ENCODE measurements around the gene BORA.
A peak's percentile ranks its signal among the peaks of the same experiment; 100 is the strongest.
"Not testable (repeated sequence)": the region's sequence is repeated elsewhere in the genome, so short reads cannot be mapped to it uniquely, and the experiment has no call there.

BORA gene

DNA sequence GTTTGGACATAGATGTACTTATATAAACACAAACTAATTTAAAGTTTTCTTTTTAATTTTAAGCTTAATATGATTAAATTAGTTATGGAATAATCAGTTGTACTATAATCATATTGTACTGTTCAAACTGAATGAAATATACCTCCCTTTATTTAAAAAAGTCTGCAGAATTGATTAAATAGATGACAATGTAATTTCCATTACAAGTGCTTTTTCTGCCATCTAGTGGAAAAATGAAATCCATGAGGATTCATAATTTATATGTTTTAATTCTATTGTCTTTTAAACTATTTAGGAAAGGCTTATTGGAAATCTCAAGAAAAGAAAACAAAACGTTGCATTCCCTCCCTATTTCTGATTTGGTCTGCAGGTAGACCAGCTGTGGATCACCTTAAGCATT is 31.1 kb upstream of the BORA start:
- no peak overlapping the region for H3K27ac ChIP-seq
- peaks cover 2% of the 10 kb centered on the region; the same call in 1 of the 2 replicates for H3K9me3 ChIP-seq (ENCODE audit: low read depth, low read length)
- H3K4me3 ChIP-seq, result no peak overlapping the region
- no peak for DNase-seq (ENCODE audit: low read depth, low spot score)
- H3K9ac ChIP-seq (ENCODE audit: insufficient read length), result no peak overlapping the region
- no peaks in the 10 kb centered on the region for H3K36me3 ChIP-seq (ENCODE audit: insufficient read depth, low read length)
- TF ChIP-seq EZH2 (IDR thresholded peaks at IDR 0.05) (no peak), POLR2AphosphoS5 (IDR thresholded peaks at IDR 0.05; ENCODE audit: borderline replicate concordance, low read depth, low read length) (no peak), FOXP2 (optimal IDR thresholded peaks at IDR 0.05; ENCODE audit: control extremely low read depth, extremely low read length, insufficient read depth) (no peak)

DNA sequence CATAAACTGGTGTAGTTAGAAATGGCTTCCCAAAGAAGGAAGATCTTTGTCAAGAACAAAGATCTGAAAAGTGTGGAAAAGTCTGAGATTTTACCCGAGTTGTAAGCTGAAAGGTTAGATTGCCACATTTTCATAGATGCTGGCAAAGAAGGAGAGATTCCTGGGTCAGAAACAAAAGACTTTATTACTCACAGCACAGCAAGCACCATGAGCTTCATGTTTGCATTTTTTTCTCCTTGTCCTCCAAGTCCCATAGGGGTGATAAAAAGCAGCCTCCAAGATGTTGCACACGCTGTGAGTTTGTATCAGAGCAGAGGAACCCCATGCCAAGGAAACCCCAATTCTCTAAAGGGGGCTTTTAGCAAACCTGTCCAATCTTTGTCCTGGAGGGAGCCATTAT is 29.6 kb upstream of the BORA start:
- no peak overlapping the region for H3K4me3 ChIP-seq
- no peak for TF ChIP-seq POLR2AphosphoS5 (IDR thresholded peaks at IDR 0.05; ENCODE audit: borderline replicate concordance, low read depth, low read length)
- TF ChIP-seq FOXP2 (optimal IDR thresholded peaks at IDR 0.05; ENCODE audit: control extremely low read depth, extremely low read length, insufficient read depth), result no peak
- no peak for TF ChIP-seq EZH2 (IDR thresholded peaks at IDR 0.05)
- H3K36me3 ChIP-seq (ENCODE audit: insufficient read depth, low read length), result no peaks in the 10 kb centered on the region
- DNase-seq (ENCODE audit: low read depth, low spot score), result no peak
- H3K9ac ChIP-seq (ENCODE audit: insufficient read length), result no peak overlapping the region
- H3K9me3 ChIP-seq (ENCODE audit: low read depth, low read length), result no peaks in the 10 kb centered on the region
- H3K27ac ChIP-seq, result no peak overlapping the region

DNA sequence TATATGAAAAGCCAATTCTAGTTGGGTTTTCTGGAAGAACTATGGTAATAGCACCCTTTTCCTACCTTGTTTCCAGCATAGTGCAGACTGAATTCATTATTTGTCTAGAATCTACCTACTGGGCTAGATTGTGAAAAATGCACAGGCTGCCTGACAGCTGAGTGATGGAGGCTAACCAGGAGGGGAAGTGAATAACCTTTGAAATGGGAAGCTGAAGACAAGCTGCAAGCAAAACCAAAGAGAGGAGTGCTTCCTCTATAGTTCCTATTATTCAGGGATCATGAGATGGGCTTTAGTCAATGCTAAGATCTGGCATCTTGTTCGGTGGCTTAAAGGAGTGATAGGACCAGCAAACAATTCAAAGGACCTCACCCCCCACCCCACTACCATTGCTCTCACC is 27.2 kb upstream of the BORA start:
- Histone ChIP-seq H3K36me3 (ENCODE audit: insufficient read depth, low read length) (no peaks in the 10 kb centered on the region; the same call in 1 of the 2 replicates), H3K9ac (ENCODE audit: insufficient read length) (no peak overlapping the region), H3K9me3 (ENCODE audit: low read depth, low read length) (no peaks in the 10 kb centered on the region), H3K4me3 (no peak overlapping the region), H3K27ac (no peak overlapping the region)
- DNase-seq (ENCODE audit: low read depth, low spot score), result no peak
- TF ChIP-seq POLR2AphosphoS5 (IDR thresholded peaks at IDR 0.05; ENCODE audit: borderline replicate concordance, low read depth, low read length) (no peak), FOXP2 (optimal IDR thresholded peaks at IDR 0.05; ENCODE audit: control extremely low read depth, extremely low read length, insufficient read depth) (no peak), EZH2 (IDR thresholded peaks at IDR 0.05) (no peak)

DNA sequence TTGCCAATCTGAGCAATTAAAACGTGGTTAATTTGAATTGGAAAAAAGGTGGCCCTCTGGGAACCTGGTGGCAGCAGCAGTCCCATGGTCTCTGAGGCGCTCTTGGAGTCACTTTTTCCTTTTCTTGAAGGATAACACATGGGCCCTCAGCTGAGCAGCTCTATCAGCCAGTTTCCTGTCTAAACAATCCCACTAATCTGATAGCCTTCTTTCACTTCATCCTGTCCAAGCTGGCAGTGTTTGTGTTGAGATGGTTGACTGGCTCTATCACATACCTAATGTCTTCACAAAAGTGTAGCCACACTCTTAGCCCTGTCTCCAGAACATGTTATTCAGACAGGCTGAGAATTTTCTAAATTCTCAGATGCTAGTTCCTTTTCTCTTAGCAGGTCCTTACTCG is 10.9 kb upstream of the BORA start:
- Histone ChIP-seq H3K27ac (no peak overlapping the region), H3K36me3 (ENCODE audit: insufficient read depth, low read length) (peaks cover 96% of the 10 kb centered on the region), H3K9ac (ENCODE audit: insufficient read length) (no peak overlapping the region), H3K9me3 (ENCODE audit: low read depth, low read length) (0 out of 2 replicates have a peak, but pooled peaks cover 5% of the 10 kb centered on the region), H3K4me3 (no peak overlapping the region)
- DNase-seq (ENCODE audit: low read depth, low spot score), result no peak
- no peak for TF ChIP-seq POLR2AphosphoS5 (IDR thresholded peaks at IDR 0.05; ENCODE audit: borderline replicate concordance, low read depth, low read length)
- TF ChIP-seq FOXP2 (optimal IDR thresholded peaks at IDR 0.05; ENCODE audit: control extremely low read depth, extremely low read length, insufficient read depth), result no peak
- TF ChIP-seq EZH2 (IDR thresholded peaks at IDR 0.05), result no peak

DNA sequence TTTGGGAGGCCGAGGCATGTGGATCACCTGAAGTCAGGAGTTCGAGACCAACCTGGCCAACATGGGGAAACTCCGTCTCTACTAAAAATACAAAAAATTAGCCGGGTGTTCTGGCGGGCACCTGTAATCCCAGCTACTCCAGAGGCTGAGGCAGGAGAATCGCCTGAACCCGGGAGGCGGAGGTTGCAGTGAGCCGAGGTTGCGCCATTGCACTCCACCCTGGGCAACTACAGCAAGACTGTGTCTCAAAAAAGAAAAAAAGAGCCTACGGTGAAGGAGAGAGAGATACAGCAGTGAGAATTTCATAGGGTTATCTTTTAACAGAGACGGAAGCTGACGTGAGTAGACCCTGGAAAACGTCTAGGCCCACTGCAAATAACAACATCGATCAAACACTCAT is 1.5 kb upstream of the BORA start:
- Histone ChIP-seq H3K36me3 (ENCODE audit: insufficient read depth, low read length) (peaks cover 58% of the 10 kb centered on the region), H3K9ac (ENCODE audit: insufficient read length) (peak overlapping the region; percentile 75), H3K4me3 (peak overlapping the region; percentile 80)
- H3K9me3 ChIP-seq (ENCODE audit: low read depth, low read length); DNase-seq (ENCODE audit: low read depth, low spot score); H3K27ac ChIP-seq: not testable (repeated sequence)

DNA sequence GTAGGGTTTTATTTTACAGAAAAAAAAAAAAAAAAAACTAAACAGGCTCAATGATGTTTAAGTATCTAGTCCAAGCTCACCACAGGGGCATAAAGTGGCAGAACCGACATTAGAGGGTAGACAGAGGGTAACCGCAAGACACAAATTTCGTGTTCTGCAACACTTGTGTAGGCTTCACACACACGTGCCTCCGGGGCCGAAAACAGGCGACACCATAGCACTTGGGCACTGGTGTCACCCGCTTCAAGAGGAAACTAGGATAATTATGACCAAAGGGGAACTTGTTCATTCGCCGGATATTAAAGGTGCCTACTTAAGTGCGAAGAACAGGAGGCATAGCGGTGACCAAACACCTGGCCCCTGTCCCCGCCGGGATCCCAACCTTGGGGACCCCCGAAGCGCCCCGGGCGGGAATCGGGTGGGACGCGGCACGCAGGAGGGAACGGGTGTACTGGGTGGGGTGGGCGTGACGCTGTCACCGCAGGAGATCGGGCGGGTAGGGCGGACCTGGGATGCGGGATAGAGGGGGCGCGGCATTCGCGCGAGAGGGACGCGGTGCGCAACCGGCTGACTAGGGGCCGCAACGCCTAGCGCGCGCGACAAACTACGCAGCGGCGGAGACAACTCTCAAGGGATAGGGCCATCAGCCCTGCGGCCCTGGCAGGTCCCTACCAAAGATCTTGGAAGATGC is 852 bp upstream of the BORA start:
- Histone ChIP-seq H3K4me3 (peak overlapping the region; percentile 80), H3K9ac (ENCODE audit: insufficient read length) (peak overlapping the region; percentile 75), H3K9me3 (ENCODE audit: low read depth, low read length) (no peaks in the 10 kb centered on the region), H3K36me3 (ENCODE audit: insufficient read depth, low read length) (peaks cover 58% of the 10 kb centered on the region), H3K27ac (peak overlapping the region; percentile 8; the same call in 1 of the 2 replicates)
- DNase-seq (ENCODE audit: low read depth, low spot score), result no peak
- TF ChIP-seq EZH2 (IDR thresholded peaks at IDR 0.05) (no peak), POLR2AphosphoS5 (IDR thresholded peaks at IDR 0.05; ENCODE audit: borderline replicate concordance, low read depth, low read length) (no peak), FOXP2 (optimal IDR thresholded peaks at IDR 0.05; ENCODE audit: control extremely low read depth, extremely low read length, insufficient read depth) (no peak)

DNA sequence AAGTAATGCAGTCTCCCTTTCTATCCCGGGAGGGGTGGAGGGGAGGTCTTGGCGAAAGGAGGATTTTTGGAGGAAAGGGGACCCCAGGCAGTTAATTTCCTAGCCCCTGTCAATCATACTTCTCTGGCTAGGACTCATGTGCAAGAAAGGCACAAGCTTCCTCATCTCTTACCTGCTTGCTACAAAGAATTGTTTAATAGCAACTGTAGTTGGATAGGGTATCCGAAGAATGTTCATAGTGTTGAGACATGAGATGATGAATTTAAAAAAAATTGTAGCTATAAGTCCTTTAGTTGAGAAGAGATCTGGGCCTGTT is 525 bp downstream of the BORA start:
- Histone ChIP-seq H3K36me3 (ENCODE audit: insufficient read depth, low read length) (peaks cover 52% of the 10 kb centered on the region), H3K4me3 (peak overlapping the region; percentile 80), H3K9me3 (ENCODE audit: low read depth, low read length) (no peaks in the 10 kb centered on the region), H3K27ac (no peak overlapping the region), H3K9ac (ENCODE audit: insufficient read length) (peak overlapping the region; percentile 78)
- no peak for TF ChIP-seq EZH2 (IDR thresholded peaks at IDR 0.05)
- no peak for TF ChIP-seq FOXP2 (optimal IDR thresholded peaks at IDR 0.05; ENCODE audit: control extremely low read depth, extremely low read length, insufficient read depth)
- no peak for TF ChIP-seq POLR2AphosphoS5 (IDR thresholded peaks at IDR 0.05; ENCODE audit: borderline replicate concordance, low read depth, low read length)
- no peak for DNase-seq (ENCODE audit: low read depth, low spot score)

DNA sequence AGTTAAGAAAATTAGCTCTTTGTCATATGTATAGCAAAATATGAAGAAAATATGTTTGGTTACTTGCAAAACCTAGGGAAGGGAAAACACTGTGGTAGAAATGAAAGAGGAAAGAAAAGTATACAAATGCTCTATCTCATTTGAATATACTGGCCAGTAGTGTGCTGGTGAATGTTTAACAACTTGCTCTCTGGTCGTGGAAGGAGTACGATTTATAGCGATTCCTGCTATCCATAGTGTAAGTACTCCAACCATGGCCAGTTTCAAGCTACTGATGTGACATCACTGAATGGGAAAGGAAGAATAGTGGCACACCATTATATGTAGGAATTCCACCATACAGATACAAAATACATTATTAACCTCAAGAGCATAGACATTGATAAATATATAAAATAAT is 9.3 kb downstream of the BORA start:
- no peaks in the 10 kb centered on the region for H3K9me3 ChIP-seq (ENCODE audit: low read depth, low read length)
- TF ChIP-seq FOXP2 (optimal IDR thresholded peaks at IDR 0.05; ENCODE audit: control extremely low read depth, extremely low read length, insufficient read depth) (no peak), POLR2AphosphoS5 (IDR thresholded peaks at IDR 0.05; ENCODE audit: borderline replicate concordance, low read depth, low read length) (no peak), EZH2 (IDR thresholded peaks at IDR 0.05) (no peak)
- no peak overlapping the region for H3K9ac ChIP-seq (ENCODE audit: insufficient read length)
- H3K4me3 ChIP-seq, result no peak overlapping the region
- H3K27ac ChIP-seq, result no peak overlapping the region
- peaks cover 65% of the 10 kb centered on the region for H3K36me3 ChIP-seq (ENCODE audit: insufficient read depth, low read length)
- no peak for DNase-seq (ENCODE audit: low read depth, low spot score)

DNA sequence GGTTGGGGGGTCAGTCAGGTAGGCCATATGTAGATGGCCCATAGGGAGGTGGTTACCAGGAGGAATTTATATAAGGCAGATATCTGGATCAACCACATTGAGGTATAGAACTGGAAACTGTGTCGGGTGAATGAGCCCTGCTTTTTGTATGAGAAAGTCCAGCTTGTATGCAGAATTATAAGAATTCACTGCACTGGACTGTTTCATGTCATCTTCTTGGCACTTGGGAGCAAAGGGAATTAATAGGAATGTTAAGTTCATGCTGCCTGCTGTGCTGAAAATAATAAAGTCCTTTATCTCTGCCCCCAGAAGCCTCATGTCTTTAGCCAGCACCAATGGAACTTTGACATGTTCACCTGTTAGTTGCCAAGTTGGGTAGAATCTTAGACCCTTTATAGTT is 12.3 kb downstream of the BORA start:
- H3K36me3 ChIP-seq (ENCODE audit: insufficient read depth, low read length), result peaks cover 71% of the 10 kb centered on the region
- no peaks in the 10 kb centered on the region for H3K9me3 ChIP-seq (ENCODE audit: low read depth, low read length)
- H3K9ac ChIP-seq (ENCODE audit: insufficient read length), result no peak overlapping the region
- no peak overlapping the region for H3K27ac ChIP-seq
- TF ChIP-seq POLR2AphosphoS5 (IDR thresholded peaks at IDR 0.05; ENCODE audit: borderline replicate concordance, low read depth, low read length) (no peak), EZH2 (IDR thresholded peaks at IDR 0.05) (no peak), FOXP2 (optimal IDR thresholded peaks at IDR 0.05; ENCODE audit: control extremely low read depth, extremely low read length, insufficient read depth) (no peak)
- H3K4me3 ChIP-seq, result no peak overlapping the region
- no peak for DNase-seq (ENCODE audit: low read depth, low spot score)
